ENCODE measurements around the gene ANO9. TPM values are rescaled to one million over a fixed set of nuclear protein-coding genes. Genes with fewer than 3 reads are reported as not detected.

ANO9 gene
- total and polyA plus RNA-seq, 4 donors, result 0.20 to 0.75 (median 0.40) TPM

DNA sequence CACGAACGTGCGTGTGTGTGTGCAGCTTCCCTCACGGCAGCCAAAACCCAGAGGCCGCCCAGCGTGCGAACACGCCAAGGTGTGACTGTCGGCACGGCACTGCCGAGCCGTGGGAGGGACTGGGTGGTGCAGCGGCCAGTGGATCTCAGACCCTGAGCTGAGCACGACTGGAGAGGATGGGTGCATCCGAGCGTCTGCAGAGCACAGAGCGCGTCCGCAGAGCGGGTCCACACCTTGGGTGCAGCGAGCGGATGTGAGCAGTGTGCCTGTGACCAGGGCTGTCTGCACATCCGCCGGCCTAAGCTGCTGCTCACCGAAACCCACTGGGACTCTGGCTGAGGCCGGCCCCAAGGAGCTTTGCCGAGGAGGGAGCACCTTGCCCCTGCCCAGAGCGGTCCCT is 31.0 kb upstream of the ANO9 start:
- WGBS, result 97% methylated on average over 28 of the region's 28 CpGs
- H3K27me3 ChIP-seq (ENCODE audit: control insufficient read depth in 4 of 4, insufficient read depth in 4 of 4, low read length in 3 of 4), result no peaks in the 10 kb centered on the region
- H3K36me3 ChIP-seq (ENCODE audit: control insufficient read depth in 4 of 4, insufficient read depth in 3 of 4, low read depth in 1 of 4, low read length in 3 of 4), result no peaks in the 10 kb centered on the region
- TF ChIP-seq SP1 (IDR thresholded peaks at IDR 0.05) (no peak), HNF4A (conservative IDR thresholded peaks at IDR 0.05) (no peak), FOXA1 (IDR thresholded peaks at IDR 0.05) (no peak), HNF4G (IDR thresholded peaks at IDR 0.05) (no peak), RXRA (IDR thresholded peaks at IDR 0.05) (no peak), JUND (IDR thresholded peaks at IDR 0.05) (no peak), RAD21 (IDR thresholded peaks at IDR 0.05) (no peak), CTCF (IDR thresholded peaks at IDR 0.05; ENCODE audit: low read depth, low read length, missing input control) (no peak), EGR1 (IDR thresholded peaks at IDR 0.05; ENCODE audit: low read depth in 2 of 2) (no peak), REST (IDR thresholded peaks at IDR 0.05) (no peak), NR2F2 (IDR thresholded peaks at IDR 0.05) (no peak), FOXA2 (IDR thresholded peaks at IDR 0.05) (no peak), GABPA (IDR thresholded peaks at IDR 0.05 in 1 of 2, conservative IDR thresholded peaks at IDR 0.05 in 1 of 2) (no peak), TAF1 (conservative IDR thresholded peaks at IDR 0.05) (no peak), YY1 (IDR thresholded peaks at IDR 0.05) (no peak)
- TF ChIP-seq, protein P1, sequence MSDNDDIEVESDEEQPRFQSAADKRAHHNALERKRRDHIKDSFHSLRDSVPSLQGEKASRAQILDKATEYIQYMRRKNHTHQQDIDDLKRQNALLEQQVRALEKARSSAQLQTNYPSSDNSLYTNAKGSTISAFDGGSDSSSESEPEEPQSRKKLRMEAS (IDR thresholded peaks at IDR 0.05), result no peak
- TF ChIP-seq, protein P2, sequence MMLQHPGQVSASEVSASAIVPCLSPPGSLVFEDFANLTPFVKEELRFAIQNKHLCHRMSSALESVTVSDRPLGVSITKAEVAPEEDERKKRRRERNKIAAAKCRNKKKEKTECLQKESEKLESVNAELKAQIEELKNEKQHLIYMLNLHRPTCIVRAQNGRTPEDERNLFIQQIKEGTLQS (IDR thresholded peaks at IDR 0.05), result no peak
- TF ChIP-seq, protein P3, sequence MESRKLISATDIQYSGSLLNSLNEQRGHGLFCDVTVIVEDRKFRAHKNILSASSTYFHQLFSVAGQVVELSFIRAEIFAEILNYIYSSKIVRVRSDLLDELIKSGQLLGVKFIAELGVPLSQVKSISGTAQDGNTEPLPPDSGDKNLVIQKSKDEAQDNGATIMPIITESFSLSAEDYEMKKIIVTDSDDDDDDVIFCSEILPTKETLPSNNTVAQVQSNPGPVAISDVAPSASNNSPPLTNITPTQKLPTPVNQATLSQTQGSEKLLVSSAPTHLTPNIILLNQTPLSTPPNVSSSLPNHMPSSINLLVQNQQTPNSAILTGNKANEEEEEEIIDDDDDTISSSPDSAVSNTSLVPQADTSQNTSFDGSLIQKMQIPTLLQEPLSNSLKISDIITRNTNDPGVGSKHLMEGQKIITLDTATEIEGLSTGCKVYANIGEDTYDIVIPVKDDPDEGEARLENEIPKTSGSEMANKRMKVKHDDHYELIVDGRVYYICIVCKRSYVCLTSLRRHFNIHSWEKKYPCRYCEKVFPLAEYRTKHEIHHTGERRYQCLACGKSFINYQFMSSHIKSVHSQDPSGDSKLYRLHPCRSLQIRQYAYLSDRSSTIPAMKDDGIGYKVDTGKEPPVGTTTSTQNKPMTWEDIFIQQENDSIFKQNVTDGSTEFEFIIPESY (IDR thresholded peaks at IDR 0.05), result no peak
- H3K9ac ChIP-seq (ENCODE audit: low read depth in 1 of 2, low read length in 2 of 2), result no peak overlapping the region
- H3K4me3 ChIP-seq (ENCODE audit: low read depth in 1 of 3, low read length in 3 of 3), result no peak overlapping the region
- H3K4me1 ChIP-seq (ENCODE audit: control insufficient read depth in 4 of 4, insufficient read depth in 4 of 4, low read length in 3 of 4), result peaks cover 4 to 8% (median 5%) of the 10 kb centered on the region in 4 donors
- no peaks in the 10 kb centered on the region for H3K9me3 ChIP-seq (ENCODE audit: control insufficient read depth in 4 of 4, low read length in 3 of 4)
- no peak overlapping the region for H3K27ac ChIP-seq (ENCODE audit: low read depth in 1 of 2, low read length in 2 of 2)
- no peak for DNase-seq (ENCODE audit: low spot score)

Measured in liver (tissue), 9 donors.